Mucosa of stomach (tissue), 1 donor: Measurements from ENCODE around the gene NFAT5.
"Not testable (repeated sequence)": the region's sequence is repeated elsewhere in the genome, so short reads cannot be mapped to it uniquely, and the experiment has no call there.

Experiments used
- H3K27me3 ChIP-seq: one replicate; pipeline ENCODE4 v1.7.0; 2013; ENCODE audit warnings: mild to moderate bottlenecking, low read length; ENCODE audit not compliant: control insufficient read depth, insufficient read depth
- H3K36me3 ChIP-seq: one replicate; pipeline ENCODE4 v1.7.0; 2013; ENCODE audit warnings: low read length; ENCODE audit not compliant: control insufficient read depth, insufficient read depth
- H3K4me1 ChIP-seq: one replicate; pipeline ENCODE4 v1.7.0; 2013; ENCODE audit warnings: mild to moderate bottlenecking, low read length; ENCODE audit not compliant: control insufficient read depth, insufficient read depth
- H3K4me3 ChIP-seq: one replicate; pipeline ENCODE4 v1.7.0; 2013; ENCODE audit warnings: low read length
- H3K9ac ChIP-seq: one replicate; pipeline ENCODE4 v1.7.0; 2013; ENCODE audit warnings: mild to moderate bottlenecking, low read length, moderate library complexity
- H3K9me3 ChIP-seq: one replicate; pipeline ENCODE4 v1.7.0; 2013; ENCODE audit warnings: mild to moderate bottlenecking, low read length, moderate library complexity; ENCODE audit not compliant: control insufficient read depth
- donor health status: Pancreatic carcinoma.

NFAT5 gene

DNA sequence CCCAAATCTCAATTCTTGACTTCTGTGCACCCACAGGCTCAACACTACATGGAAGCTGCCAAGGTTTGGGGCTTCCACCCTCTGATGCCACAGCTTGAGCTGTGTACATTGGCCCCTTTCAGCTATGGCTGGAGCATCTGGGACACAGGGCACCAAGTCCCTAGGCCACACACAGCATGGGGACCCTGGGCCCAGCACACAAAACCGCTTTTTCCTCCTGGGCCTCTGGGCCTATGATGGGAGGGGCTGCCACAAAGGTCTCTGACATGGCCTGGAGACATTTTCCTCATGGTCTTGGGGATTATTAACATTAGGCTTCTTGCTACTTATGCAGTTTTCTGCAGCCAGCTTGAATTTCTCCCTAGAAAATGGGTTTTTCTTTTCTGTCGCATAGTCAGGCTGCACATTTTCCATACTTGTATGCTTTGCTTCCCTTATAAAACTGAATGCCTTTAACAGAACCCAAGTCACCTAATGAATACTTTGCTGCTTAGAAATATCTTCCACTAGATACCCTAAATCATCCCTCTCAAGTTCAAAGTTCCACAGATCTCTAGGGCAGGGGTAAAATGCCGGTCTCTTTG, 70.9 kb downstream of the NFAT5 start:
- H3K9ac ChIP-seq, result not testable (repeated sequence)

DNA sequence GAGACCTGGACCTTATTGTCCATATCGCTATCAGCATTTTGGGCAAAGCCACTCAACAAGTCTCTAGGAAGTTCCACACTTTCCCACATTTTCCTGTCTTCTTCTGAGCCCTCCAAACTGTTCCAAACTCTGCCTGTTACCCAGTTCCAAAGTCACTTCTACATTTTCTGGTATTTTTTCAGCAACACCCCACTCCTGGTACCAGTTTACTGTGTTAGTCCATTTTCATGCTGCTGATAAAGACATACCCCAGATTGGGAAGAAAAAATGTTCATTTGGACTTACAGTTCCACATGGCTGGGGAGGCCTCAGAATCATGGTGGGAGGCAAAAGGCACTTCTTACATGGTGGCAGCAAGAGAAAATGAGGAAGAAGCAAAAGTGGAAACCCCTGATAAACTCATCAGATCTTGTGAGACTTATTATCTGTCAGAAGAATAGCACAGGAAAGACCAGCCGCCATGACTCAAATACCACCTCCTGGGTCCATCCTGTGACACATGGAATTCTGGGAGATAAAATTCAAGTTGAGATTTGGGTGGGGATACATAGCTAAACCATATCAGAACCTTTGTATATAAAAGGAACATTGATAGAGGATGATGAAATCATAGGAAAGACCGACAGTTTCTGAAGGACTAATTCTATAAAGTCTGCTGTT, 71.6 kb downstream of the NFAT5 start:
- H3K4me3 ChIP-seq, H3K4me1 ChIP-seq, H3K9me3 ChIP-seq, H3K27me3 ChIP-seq, H3K36me3 ChIP-seq, H3K9ac ChIP-seq: not testable (repeated sequence)

More for the DNA sequence above, 70.9 kb downstream of the NFAT5 start:
- H3K4me3 ChIP-seq, H3K36me3 ChIP-seq, H3K27me3 ChIP-seq, H3K9me3 ChIP-seq, H3K4me1 ChIP-seq: not testable (repeated sequence)

DNA sequence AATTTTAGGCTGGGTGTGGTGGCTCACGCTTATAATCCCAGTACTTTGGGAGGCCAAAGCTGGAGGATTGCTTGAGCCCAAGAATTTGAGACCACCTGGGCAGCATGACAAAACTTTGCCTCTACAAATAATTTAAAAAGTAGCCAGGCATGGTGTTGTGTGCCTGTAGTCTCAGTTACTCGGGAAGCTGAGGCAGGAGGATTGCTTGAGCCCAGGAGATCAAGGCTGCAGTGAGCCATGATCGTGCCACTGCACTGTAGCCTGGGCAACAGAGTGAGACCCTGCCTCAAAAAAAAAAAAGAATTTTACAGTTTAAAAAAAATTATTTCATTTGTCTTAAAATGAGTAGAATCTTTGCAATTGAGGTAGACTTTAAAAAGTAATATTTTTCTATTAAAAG, 78.2 kb downstream of the NFAT5 start:
- H3K27me3 ChIP-seq, H3K36me3 ChIP-seq, H3K4me3 ChIP-seq, H3K9ac ChIP-seq, H3K4me1 ChIP-seq, H3K9me3 ChIP-seq: not testable (repeated sequence)

DNA sequence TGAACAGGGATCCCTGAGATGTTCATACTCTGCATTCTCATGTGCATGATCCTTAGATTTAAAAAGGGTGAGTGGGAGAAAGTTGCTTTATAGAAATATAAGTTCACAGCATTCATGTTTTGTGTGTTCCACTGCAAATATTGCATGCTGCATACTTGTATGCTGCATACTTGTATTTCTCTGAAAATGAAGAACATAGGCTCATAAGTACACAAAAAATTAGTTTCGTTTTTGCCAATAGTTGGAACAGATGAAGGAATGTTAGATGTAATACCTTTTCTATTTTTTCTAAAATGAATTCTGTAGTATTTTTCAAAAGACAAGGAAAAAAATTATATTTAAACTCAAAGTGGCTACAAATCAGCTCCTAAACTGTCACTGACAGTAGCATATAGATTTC, 79.0 kb downstream of the NFAT5 start:
- Histone ChIP-seq H3K9me3 (no peaks in the 10 kb centered on the region), H3K4me3 (no peak overlapping the region), H3K4me1 (no peaks in the 10 kb centered on the region), H3K9ac (no peak overlapping the region), H3K27me3 (no peaks in the 10 kb centered on the region), H3K36me3 (no peaks in the 10 kb centered on the region)

DNA sequence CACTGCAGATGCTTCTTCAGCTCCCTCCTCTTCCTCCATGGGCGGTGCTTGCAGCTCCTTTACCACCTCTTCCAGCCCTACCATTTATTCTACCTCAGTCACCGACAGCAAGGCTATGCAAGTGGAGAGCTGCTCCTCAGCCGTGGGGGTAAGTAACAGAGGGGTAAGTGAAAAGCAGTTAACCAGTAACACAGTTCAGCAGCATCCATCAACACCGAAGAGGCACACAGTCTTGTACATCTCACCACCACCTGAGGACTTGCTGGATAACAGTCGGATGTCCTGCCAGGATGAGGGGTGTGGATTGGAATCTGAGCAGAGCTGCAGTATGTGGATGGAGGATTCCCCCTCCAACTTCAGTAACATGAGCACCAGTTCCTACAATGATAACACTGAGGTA, 81.3 kb downstream of the NFAT5 start:
- Histone ChIP-seq H3K9ac (no peak overlapping the region), H3K4me3 (no peak overlapping the region), H3K36me3 (peaks cover 5% of the 10 kb centered on the region), H3K27me3 (no peaks in the 10 kb centered on the region), H3K4me1 (no peaks in the 10 kb centered on the region), H3K9me3 (no peaks in the 10 kb centered on the region)

DNA sequence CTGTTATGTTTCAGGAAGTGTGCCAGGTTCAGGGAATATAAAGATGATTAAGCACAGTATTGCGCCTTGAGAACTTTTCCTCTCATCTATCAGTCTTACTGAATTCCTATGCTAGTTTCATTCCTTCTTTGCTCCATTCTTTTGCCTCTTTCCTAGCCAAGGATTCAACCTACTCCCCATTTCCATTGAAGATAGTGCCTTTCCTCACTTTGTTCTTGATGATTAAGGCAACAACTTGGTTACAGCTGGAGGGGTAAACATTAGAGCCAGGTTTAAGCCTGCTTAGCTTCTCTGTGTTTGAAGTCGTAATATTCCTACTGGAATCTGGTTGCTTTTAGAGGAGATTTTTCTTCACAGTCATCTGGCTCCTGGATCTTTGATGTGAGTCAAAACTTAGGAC, 85.5 kb downstream of the NFAT5 start:
- Histone ChIP-seq H3K27me3 (no peaks in the 10 kb centered on the region), H3K9ac (no peak overlapping the region), H3K9me3 (no peaks in the 10 kb centered on the region), H3K4me1 (peaks cover 7% of the 10 kb centered on the region), H3K36me3 (peaks cover 5% of the 10 kb centered on the region), H3K4me3 (no peak overlapping the region)

DNA sequence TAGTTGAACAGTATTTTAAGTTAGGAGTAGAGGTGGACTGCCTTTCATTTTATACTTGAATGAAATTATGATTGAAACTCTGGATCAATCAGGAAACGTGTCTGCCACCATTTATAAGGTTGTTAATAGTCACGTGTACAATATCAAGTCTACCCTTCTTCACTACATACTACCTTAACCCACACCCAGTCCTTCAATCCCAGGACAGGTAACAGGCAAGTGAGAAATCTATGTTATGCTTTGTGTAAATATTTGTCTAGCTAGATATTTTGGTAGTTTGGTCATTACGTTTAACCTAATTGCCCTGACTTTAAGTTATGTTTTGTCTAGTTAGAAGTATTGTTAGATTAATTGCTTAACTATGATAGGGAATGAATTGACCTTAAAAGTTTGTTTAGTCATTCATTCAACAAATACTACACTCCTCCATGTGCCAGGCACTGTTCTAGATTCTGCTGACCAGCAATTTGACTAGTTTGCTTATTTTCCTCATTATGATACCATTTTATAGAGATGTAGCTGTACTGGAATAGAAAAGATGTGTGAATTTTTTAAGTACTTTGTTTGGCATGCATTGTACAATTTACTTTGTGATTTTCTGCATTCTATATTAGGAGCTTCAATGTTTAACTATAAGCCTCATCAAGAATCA, 88.6 kb downstream of the NFAT5 start:
- H3K9ac ChIP-seq, result no peak overlapping the region
- no peaks in the 10 kb centered on the region for H3K9me3 ChIP-seq
- no peaks in the 10 kb centered on the region for H3K27me3 ChIP-seq
- H3K36me3 ChIP-seq, result peaks cover 5% of the 10 kb centered on the region
- H3K4me1 ChIP-seq, result peaks cover 7% of the 10 kb centered on the region
- H3K4me3 ChIP-seq, result no peak overlapping the region

DNA sequence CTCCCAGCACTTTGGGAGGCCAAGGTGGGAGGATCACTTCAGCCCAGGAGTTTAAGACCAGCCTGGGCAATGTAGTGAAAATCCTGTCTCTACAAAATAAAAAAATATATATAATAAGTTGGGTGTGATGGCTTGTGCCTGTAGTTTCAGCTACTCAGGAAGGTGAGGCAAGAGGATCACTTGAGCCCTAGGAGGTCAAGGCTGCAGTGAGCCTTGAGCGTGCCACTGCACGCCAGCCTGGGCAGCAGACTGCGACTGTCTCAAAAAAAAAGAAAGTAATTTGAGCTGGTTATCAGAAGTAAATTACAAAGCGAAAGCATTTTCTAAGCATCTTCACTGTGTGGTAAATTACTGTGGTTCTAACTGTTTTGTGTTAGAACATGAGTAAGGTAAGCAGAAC, 94.4 kb downstream of the NFAT5 start:
- no peak overlapping the region for H3K4me3 ChIP-seq
- no peak overlapping the region for H3K9ac ChIP-seq
- no peaks in the 10 kb centered on the region for H3K4me1 ChIP-seq
- H3K27me3 ChIP-seq, result no peaks in the 10 kb centered on the region
- no peaks in the 10 kb centered on the region for H3K36me3 ChIP-seq
- no peaks in the 10 kb centered on the region for H3K9me3 ChIP-seq

DNA sequence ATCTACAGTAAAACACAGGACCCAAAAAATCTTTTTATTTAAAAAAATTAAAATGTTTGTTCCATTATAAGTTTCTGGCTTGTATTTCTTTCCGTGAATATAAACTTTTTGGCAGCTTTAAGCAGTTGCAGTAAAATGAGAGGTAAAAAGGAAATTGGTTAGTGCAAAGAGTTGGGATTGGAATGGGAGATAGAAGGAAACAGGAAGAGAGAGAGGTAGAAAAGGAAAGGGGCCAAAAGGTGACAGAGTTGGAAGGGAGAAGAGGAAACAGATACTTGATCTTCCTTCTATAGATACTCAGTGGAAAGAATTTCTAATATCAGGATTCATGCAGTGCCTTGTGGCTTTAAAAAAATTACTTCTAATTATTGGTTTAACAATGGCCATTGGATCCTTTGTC, 97.1 kb downstream of the NFAT5 start:
- Histone ChIP-seq H3K27me3 (no peaks in the 10 kb centered on the region), H3K4me3 (no peak overlapping the region), H3K9ac (no peak overlapping the region), H3K9me3 (no peaks in the 10 kb centered on the region), H3K36me3 (no peaks in the 10 kb centered on the region), H3K4me1 (no peaks in the 10 kb centered on the region)

DNA sequence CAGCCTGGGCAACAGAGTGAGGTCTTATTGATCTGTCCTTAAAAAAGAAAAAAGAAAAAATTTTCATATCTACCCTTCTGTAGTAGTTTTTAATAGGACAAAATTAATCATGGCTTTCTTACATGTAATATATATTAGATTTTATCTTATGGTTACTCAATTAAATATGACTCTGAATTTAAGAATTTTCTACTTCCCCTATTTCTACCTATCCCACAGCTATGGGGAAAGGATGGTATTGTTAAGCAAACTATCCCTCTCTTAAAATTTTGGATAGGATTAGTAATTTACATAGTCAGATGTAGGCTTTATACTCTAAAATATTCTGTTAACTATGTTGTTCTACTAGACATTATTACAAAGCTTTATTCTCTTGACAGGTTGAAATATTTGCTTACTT, 98.1 kb downstream of the NFAT5 start:
- Histone ChIP-seq H3K9me3 (no peaks in the 10 kb centered on the region), H3K4me3 (no peak overlapping the region), H3K9ac (no peak overlapping the region), H3K27me3 (no peaks in the 10 kb centered on the region), H3K4me1 (no peaks in the 10 kb centered on the region), H3K36me3 (no peaks in the 10 kb centered on the region)

DNA sequence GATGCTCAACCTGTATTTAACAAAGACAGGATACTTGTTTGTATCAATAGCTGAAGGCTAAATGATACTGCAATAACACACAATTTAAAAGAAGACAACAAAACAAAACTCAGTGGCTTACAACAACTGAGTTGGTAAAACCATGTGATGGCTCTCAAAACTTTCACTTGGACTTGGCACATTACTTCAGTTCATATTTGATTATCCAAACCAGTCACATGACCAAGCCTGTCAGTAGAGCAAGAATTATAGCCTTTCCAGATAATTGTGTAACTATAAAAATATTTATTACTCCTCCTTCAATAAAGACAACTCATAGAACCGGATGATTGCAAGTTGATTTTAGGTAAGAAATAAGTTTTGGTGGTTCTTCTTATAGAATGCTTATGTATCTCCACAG, 103.8 kb downstream of the NFAT5 start:
- no peaks in the 10 kb centered on the region for H3K9me3 ChIP-seq
- no peaks in the 10 kb centered on the region for H3K27me3 ChIP-seq
- H3K4me3 ChIP-seq, result no peak overlapping the region
- H3K36me3 ChIP-seq, result no peaks in the 10 kb centered on the region
- no peak overlapping the region for H3K9ac ChIP-seq
- H3K4me1 ChIP-seq, result peaks cover 5% of the 10 kb centered on the region

DNA sequence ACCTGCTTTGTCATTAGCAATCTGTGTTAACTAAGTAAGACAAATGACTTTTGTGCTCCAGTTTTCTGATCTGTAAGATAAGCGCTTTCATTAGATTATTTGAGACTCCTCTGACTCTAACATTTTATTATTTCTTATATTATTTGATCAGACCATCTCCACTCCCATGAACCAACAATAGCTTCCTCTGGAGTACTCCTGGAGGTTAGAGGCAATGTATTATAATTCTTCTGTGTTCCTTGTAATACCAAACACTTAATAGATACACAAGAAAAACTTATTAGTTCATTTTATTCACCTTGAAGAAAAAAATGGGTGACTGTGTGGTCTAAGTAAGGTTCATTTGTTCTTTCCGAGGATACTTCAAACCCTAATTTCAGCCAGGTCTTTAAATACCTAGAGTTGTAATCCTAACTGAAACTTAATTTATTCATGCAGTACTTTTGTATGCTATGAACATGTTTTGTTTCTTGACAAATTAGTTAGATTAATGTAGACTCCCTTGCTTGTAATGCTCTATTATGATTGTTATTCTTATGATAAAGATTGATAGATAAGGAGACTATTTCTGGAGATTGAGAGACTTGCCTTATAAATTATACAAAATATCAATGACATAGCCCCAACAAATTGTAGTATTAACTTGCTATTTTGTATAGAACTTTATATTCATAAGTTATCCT, 106.7 kb downstream of the NFAT5 start:
- peaks cover 5% of the 10 kb centered on the region for H3K4me1 ChIP-seq
- H3K27me3 ChIP-seq, result no peaks in the 10 kb centered on the region
- H3K9me3 ChIP-seq, result no peaks in the 10 kb centered on the region
- no peak overlapping the region for H3K9ac ChIP-seq
- no peak overlapping the region for H3K4me3 ChIP-seq
- no peaks in the 10 kb centered on the region for H3K36me3 ChIP-seq
